Measurements from ENCODE around the gene TRMT10B. TPM values are rescaled to one million over a fixed set of nuclear protein-coding genes. Genes with fewer than 3 reads are reported as not detected.
"Not testable (repeated sequence)": the region's sequence is repeated elsewhere in the genome, so short reads cannot be mapped to it uniquely, and the experiment has no call there.

The TRMT10B gene
- total and polyA plus RNA-seq, 3 experiments from 2014 or later, result 10.0 to 16.2 (median 12.0) TPM

DNA sequence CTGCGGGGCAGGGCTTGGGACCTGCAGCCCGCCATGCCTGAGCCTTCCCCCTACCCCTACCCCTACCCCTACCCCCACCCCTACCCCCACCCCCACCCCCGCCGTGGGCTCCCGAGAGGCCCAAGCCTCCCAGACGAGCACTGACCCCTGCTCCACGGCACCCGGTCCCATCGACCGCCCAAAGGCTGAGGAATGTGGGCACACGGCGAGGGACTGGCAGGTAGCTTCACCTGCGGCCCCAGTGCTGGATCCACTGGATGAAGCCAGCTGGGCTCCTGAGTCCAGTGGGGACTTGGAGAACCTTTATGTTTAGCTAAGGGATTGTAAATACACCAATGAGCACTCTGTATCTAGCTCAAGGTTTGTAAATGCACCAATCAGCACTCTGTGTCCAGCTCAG, 1.5 kb upstream of the TRMT10B start:
- POLR2A ChIA-PET, result interaction anchor here (1.1 kb wide), 1 partner anchor 48 kb away, joined by 3 read pairs; the partner anchor contains the start of gene DCAF10
- not testable (repeated sequence) for H3K27me3 Mint-ChIP-seq

DNA sequence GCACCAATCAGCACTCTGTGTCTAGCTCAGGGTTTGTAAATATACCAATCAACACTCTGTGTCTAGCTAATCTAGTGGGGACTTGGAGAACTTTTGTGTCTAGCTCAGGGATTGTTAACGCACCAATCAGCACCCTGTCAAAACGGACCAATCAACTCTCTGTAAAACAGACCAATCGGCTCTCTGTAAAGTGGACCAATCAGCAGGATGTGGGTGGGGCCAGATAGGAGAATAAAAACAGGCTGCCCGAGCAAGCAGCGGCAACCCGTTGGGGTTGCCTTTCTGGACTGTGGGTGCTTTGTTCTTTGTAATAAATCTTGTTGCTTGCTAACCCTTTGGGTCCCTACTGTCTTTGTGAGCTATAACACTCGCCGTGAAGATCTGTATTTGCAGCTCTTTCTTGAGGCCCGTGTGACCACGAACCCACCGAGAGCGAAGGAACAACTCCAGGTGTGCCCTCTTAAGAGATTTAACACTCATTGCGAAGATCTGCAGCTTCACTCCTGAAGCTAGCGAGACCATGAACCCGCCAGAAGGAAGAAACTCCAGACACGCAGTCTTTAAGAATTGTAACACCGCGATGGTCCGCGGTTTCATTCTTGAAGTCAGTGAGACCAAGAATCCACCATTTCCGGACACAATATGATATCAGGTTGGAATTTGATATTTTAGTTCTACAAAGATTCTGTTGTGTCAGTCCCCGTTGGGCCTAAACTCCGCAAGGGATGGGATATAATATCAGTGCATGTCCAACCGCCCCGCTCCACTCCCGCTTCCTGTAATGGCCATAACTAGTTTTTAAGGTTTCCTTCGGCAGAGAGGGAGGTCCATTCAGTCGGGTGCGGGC, 740 bp upstream of the TRMT10B start:
- no peaks in the 10 kb centered on the region for H3K36me3 ChIP-seq (ENCODE audit: insufficient read depth, low read length)
- ChIA-PET POLR2A (interaction anchor here (1.1 kb wide), 1 partner anchor 48 kb away, joined by 3 read pairs; the partner anchor contains the start of gene DCAF10), CTCF (interaction anchor here (0.8 to 1.6 kb wide), 3 partner anchors 9 to 20 kb away, joined by 3 read pairs; no protein-coding TSS in a partner anchor)
- H3K4me1 Mint-ChIP-seq, result peaks cover 33 to 46% (median 35%) of the 10 kb centered on the region in 3 donors
- H3K27ac ChIP-seq (ENCODE audit: low read depth, low read length), result peak overlapping the region; percentile 85
- H3K4me3 Mint-ChIP-seq, result peak overlapping the region; percentile 96 to 99 (median 97)
- peaks cover 16% of the 10 kb centered on the region for H3K4me1 ChIP-seq (ENCODE audit: insufficient read depth, low read length)
- no peaks in the 10 kb centered on the region for H3K9me3 Mint-ChIP-seq
- DNase-seq, result peak in 1 of 5 donors; percentile 8
- peak overlapping the region; percentile 71 to 98 (median 96) for H3K27ac Mint-ChIP-seq
- peaks cover 0 to 1% of the 10 kb centered on the region in 2 donors for H3K27me3 Mint-ChIP-seq
- no peaks in the 10 kb centered on the region for H3K9me3 ChIP-seq (ENCODE audit: low read length)
- H3K27me3 ChIP-seq (ENCODE audit: insufficient read depth, low read length, poor library complexity, severe bottlenecking), result no peaks in the 10 kb centered on the region
- peaks cover 0 to 14% (median 0%) of the 10 kb centered on the region in 3 donors for H3K36me3 Mint-ChIP-seq
- H3K4me3 ChIP-seq (ENCODE audit: low read length), result peak overlapping the region; percentile 99

More for the DNA sequence above, 1.5 kb upstream of the TRMT10B start:
- not testable (repeated sequence) for H3K27me3 ChIP-seq (ENCODE audit: insufficient read depth, low read length, poor library complexity, severe bottlenecking); H3K36me3 ChIP-seq (ENCODE audit: insufficient read depth, low read length); H3K27ac ChIP-seq (ENCODE audit: low read depth, low read length); H3K36me3 Mint-ChIP-seq; H3K9me3 Mint-ChIP-seq; H3K4me3 ChIP-seq (ENCODE audit: low read length); H3K9me3 ChIP-seq (ENCODE audit: low read length); DNase-seq
- Mint-ChIP-seq H3K4me1 (peaks cover 33 to 40% (median 33%) of the 10 kb centered on the region in 3 donors), H3K27ac (peak overlapping the region in 1 of 8 donors; percentile 89), H3K4me3 (peak overlapping the region in 3 of 7 donors; percentile 74 to 98 (median 97))
- CTCF ChIA-PET, result interaction anchor here (0.8 to 1.6 kb wide), 3 partner anchors 8 to 19 kb away, joined by 3 read pairs; no protein-coding TSS in a partner anchor
- peaks cover 16% of the 10 kb centered on the region for H3K4me1 ChIP-seq (ENCODE audit: insufficient read depth, low read length)

DNA sequence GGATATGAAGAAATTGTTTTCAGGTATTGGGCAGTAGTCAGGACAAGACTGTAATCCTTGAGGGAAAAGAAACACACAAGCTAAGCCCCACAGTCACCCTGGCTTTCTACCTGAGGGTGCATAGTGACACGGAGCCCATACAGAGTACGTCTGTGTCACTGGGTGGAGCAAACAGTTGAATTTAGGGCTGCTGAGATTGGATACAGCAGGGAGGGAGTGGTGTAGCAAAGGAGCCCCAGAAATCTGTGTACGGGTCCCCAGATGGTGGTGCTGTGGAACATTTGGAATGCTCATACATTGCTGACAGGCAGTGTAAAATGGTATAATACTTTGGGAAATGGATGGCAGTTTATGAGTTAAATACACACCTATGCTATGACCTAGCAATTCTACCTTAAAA, 5.1 kb downstream of the TRMT10B start:
- Histone ChIP-seq H3K27ac (ENCODE audit: low read depth, low read length) (no peak overlapping the region), H3K4me1 (ENCODE audit: insufficient read depth, low read length) (peaks cover 10% of the 10 kb centered on the region), H3K9me3 (ENCODE audit: low read length) (no peaks in the 10 kb centered on the region), H3K36me3 (ENCODE audit: insufficient read depth, low read length) (no peaks in the 10 kb centered on the region), H3K27me3 (ENCODE audit: insufficient read depth, low read length, poor library complexity, severe bottlenecking) (no peaks in the 10 kb centered on the region), H3K4me3 (ENCODE audit: low read length) (no peak overlapping the region)
- DNase-seq, result no peak
- H3K27me3 Mint-ChIP-seq, result no peaks in the 10 kb centered on the region
- POLR2A ChIA-PET, result no interaction called here
- H3K27ac Mint-ChIP-seq, result peak overlapping the region in 1 of 8 donors; percentile 46
- CTCF ChIA-PET, result interaction anchor here (1.4 kb wide), 1 partner anchor 13 kb away, joined by 3 read pairs; no protein-coding TSS in a partner anchor
- H3K36me3 Mint-ChIP-seq, result peaks cover 0 to 37% (median 4%) of the 10 kb centered on the region in 3 donors
- peaks cover 24 to 42% (median 33%) of the 10 kb centered on the region in 3 donors for H3K4me1 Mint-ChIP-seq
- no peak overlapping the region for H3K4me3 Mint-ChIP-seq
- H3K9me3 Mint-ChIP-seq, result no peaks in the 10 kb centered on the region

DNA sequence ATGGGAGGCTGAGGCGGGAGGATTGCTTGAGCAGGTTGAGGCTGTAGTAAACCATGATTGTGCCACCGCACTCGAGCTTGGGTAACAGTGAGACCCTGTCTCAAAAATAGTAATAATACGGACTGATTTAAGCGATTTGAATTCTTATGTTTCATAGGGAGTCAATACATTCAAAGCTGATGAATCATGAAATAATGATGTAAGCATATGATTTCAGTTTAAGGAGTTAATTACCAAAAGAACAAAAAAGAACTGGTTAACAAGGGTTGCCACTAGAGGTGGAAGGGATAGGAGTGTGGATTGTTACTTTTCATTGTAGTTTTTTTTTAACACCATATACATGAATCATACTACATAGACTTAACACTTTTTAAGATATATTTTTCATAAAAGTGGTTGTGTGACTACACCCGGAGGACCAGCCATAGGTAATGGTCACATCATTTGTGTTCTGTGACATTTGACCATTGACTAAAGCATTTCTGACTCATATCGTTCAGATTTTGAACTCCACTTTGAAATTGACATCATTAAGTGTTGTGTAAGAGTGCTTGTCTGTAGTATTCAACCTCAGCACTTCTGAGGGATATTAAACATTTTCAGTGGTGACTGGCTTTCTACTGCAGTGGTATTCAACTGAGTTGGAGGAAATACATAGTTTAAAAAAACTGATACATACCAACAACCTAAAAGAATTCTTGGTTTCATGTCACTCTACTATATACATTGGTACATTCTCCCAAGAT, 7.0 kb downstream of the TRMT10B start:
- Histone ChIP-seq H3K27ac (ENCODE audit: low read depth, low read length) (no peak overlapping the region), H3K27me3 (ENCODE audit: insufficient read depth, low read length, poor library complexity, severe bottlenecking) (no peaks in the 10 kb centered on the region), H3K36me3 (ENCODE audit: insufficient read depth, low read length) (no peaks in the 10 kb centered on the region), H3K9me3 (ENCODE audit: low read length) (no peaks in the 10 kb centered on the region), H3K4me1 (ENCODE audit: insufficient read depth, low read length) (no peaks in the 10 kb centered on the region), H3K4me3 (ENCODE audit: low read length) (no peak overlapping the region)
- ChIA-PET POLR2A (no interaction called here), CTCF (interaction anchor here (1.4 kb wide), 1 partner anchor 13 kb away, joined by 5 read pairs; no protein-coding TSS in a partner anchor)
- H3K4me3 Mint-ChIP-seq, result no peak overlapping the region
- DNase-seq, result no peak
- H3K27ac Mint-ChIP-seq, result peak overlapping the region in 1 of 8 donors; percentile 15
- no peaks in the 10 kb centered on the region for H3K27me3 Mint-ChIP-seq
- H3K9me3 Mint-ChIP-seq, result no peaks in the 10 kb centered on the region
- H3K4me1 Mint-ChIP-seq, result peaks cover 11 to 26% (median 20%) of the 10 kb centered on the region in 3 donors
- H3K36me3 Mint-ChIP-seq, result peaks cover 4 to 47% (median 9%) of the 10 kb centered on the region in 3 donors

DNA sequence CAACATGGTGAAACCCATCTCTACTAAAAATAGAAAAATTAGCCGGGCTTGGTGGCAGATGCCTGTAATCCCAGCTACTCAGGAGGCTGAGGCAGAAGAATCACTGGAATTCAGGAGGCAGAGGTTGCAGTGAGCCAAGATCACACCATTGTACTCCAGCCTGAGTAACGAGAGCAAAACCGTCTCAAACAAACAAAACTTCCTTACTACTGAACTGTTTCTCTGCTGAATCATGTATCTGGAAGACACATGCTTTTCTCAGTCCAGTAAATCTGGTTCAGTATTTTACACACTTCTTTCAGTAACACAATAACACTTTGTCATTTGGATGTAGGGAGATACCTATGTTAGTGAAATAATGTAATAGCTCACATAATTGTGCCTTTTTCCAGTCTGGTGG, 7.9 kb downstream of the TRMT10B start:
- peak overlapping the region in 2 of 8 donors; percentile 9 to 65 for H3K27ac Mint-ChIP-seq
- H3K4me1 ChIP-seq (ENCODE audit: insufficient read depth, low read length), result no peaks in the 10 kb centered on the region
- CTCF ChIA-PET, result no interaction called here

DNA sequence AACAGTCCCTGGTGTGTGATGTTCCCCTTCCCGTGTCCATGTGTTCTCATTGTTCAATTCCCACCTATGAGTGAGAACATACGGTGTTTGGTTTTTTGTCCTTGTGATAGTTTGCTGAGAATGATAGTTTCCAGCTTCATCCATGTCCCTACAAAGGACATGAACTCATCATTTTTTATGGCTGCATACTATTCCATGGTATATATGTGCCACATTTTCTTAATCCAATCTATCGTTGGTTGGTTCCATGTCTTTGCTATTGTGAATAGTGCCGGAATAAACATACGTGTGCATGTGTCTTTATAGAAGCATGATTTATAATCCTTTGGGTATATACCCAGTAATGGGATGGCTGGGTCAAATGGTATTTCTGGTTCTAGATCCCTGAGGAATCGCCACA, 11.7 kb downstream of the TRMT10B start:
- H3K27ac ChIP-seq (ENCODE audit: low read depth, low read length); H3K27me3 Mint-ChIP-seq; H3K4me3 Mint-ChIP-seq; POLR2A ChIA-PET; CTCF ChIA-PET; H3K27ac Mint-ChIP-seq; H3K36me3 ChIP-seq (ENCODE audit: insufficient read depth, low read length); H3K4me1 ChIP-seq (ENCODE audit: insufficient read depth, low read length); H3K9me3 Mint-ChIP-seq; H3K27me3 ChIP-seq (ENCODE audit: insufficient read depth, low read length, poor library complexity, severe bottlenecking); DNase-seq; H3K4me3 ChIP-seq (ENCODE audit: low read length); H3K9me3 ChIP-seq (ENCODE audit: low read length): not testable (repeated sequence)
- Mint-ChIP-seq H3K4me1 (peaks cover 4 to 18% (median 10%) of the 10 kb centered on the region in 3 donors), H3K36me3 (peaks cover 4 to 67% (median 10%) of the 10 kb centered on the region in 3 donors)

More for the DNA sequence above, 7.9 kb downstream of the TRMT10B start:
- Mint-ChIP-seq H3K36me3 (peaks cover 4 to 50% (median 9%) of the 10 kb centered on the region in 3 donors), H3K4me3 (no peak overlapping the region), H3K27me3 (no peaks in the 10 kb centered on the region), H3K4me1 (peaks cover 6 to 20% (median 12%) of the 10 kb centered on the region in 3 donors), H3K9me3 (no peaks in the 10 kb centered on the region)
- H3K27me3 ChIP-seq (ENCODE audit: insufficient read depth, low read length, poor library complexity, severe bottlenecking), result no peaks in the 10 kb centered on the region
- no peak overlapping the region for H3K4me3 ChIP-seq (ENCODE audit: low read length)
- H3K36me3 ChIP-seq (ENCODE audit: insufficient read depth, low read length), result no peaks in the 10 kb centered on the region
- POLR2A ChIA-PET, result no interaction called here
- no peak overlapping the region for H3K27ac ChIP-seq (ENCODE audit: low read depth, low read length)
- DNase-seq, result no peak
- no peaks in the 10 kb centered on the region for H3K9me3 ChIP-seq (ENCODE audit: low read length)

DNA sequence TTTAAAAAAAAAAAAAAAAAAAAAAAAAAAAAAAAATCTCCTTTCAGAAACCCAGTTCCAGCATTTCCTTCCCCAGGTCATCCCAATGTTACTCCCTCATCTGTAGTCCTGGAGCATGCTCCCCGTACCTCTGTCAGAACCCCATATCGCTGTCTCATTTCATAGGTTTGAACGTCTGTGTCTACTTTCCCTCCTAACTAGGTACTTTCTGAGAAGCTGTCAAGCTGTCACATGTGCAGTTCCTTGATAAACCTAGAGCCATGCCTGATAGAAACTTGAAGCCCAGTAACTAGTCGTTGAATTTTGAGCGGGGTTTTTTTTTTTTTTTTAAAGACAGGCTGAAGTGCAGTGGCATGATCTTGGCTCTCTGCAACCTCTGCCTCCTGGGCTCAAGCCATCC, 15.7 kb downstream of the TRMT10B start:
- peaks cover 4 to 66% (median 9%) of the 10 kb centered on the region in 3 donors for H3K36me3 Mint-ChIP-seq
- CTCF ChIA-PET, result interaction anchor here (0.7 kb wide), 1 partner anchor 15 kb away, joined by 4 read pairs; no protein-coding TSS in a partner anchor

More for the DNA sequence above, 15.7 kb downstream of the TRMT10B start:
- Mint-ChIP-seq H3K27me3 (no peaks in the 10 kb centered on the region), H3K27ac (peak overlapping the region in 3 of 8 donors; percentile 5 to 76 (median 39)), H3K4me1 (peaks cover 4 to 10% (median 5%) of the 10 kb centered on the region in 3 donors), H3K4me3 (no peak overlapping the region), H3K9me3 (no peaks in the 10 kb centered on the region)
- Histone ChIP-seq H3K4me1 (ENCODE audit: insufficient read depth, low read length) (no peaks in the 10 kb centered on the region), H3K36me3 (ENCODE audit: insufficient read depth, low read length) (no peaks in the 10 kb centered on the region), H3K4me3 (ENCODE audit: low read length) (no peak overlapping the region), H3K9me3 (ENCODE audit: low read length) (no peaks in the 10 kb centered on the region), H3K27me3 (ENCODE audit: insufficient read depth, low read length, poor library complexity, severe bottlenecking) (no peaks in the 10 kb centered on the region), H3K27ac (ENCODE audit: low read depth, low read length) (no peak overlapping the region)
- POLR2A ChIA-PET, result interaction anchor here (1.0 kb wide), 1 partner anchor 16 kb away, joined by 3 read pairs; the partner anchor contains the start of gene EXOSC3
- DNase-seq, result no peak

Measured in CD8-positive, alpha-beta memory T cell (primary cell).